GM12865 (cell line): ENCODE results near the gene ADCY1.
"Not testable (repeated sequence)": the region's sequence is repeated elsewhere in the genome, so short reads cannot be mapped to it uniquely, and the experiment has no call there.

Experiments
- DNase-seq: peaks from one replicate; pipeline ENCODE4 v3.0.0; 2010; ENCODE audit warnings: low read depth
- H3K4me3 ChIP-seq: 2 replicates; pipeline ENCODE4 v1.5.1; 2011; ENCODE audit warnings: mild to moderate bottlenecking, low read depth, low read length, control low read depth
- CTCF ChIP-seq: IDR thresholded peaks from 2 replicates; pipeline ENCODE4 v1.5.1; 2011; ENCODE audit warnings: low read length, control low read depth, low read depth, inconsistent platforms; ENCODE audit not compliant: insufficient read depth; ENCODE audit errors: missing control alignments

Gene ADCY1

GRCh38 chr7:45573661-45574415, at the start of gene ADCY1:
TSS of gene ADCY1 (plus strand) at chr7:45574368. CDS start at chr7:45574544, 176 bp downstream.
- TF ChIP-seq CTCF = no peak
- peak within 1 kb of the TSS; percentile 54 for H3K4me3 ChIP-seq
- DNase-seq = peak; percentile 57

- TF ChIP-seq CTCF = no peak
- H3K4me3 ChIP-seq = no peak overlapping the region
- DNase-seq = no peak
Measured at GRCh38 chr7:45524445-45524844, 49.7 kb upstream of the ADCY1 start.

GRCh38 chr7:45525057-45525456, 49.1 kb upstream of the ADCY1 start:
- no peak for DNase-seq
- H3K4me3 ChIP-seq = no peak overlapping the region
- no peak for TF ChIP-seq CTCF

- H3K4me3 ChIP-seq = no peak overlapping the region
- DNase-seq = no peak
- no peak for TF ChIP-seq CTCF
Measured at GRCh38 chr7:45543473-45543872, 30.7 kb upstream of the ADCY1 start.

- not testable (repeated sequence) for H3K4me3 ChIP-seq
- peak; percentile 17 for DNase-seq
Measured at GRCh38 chr7:45545105-45545710, 29.0 kb upstream of the ADCY1 start.

- peak; percentile 43 for DNase-seq
- not testable (repeated sequence) for H3K4me3 ChIP-seq
Measured at GRCh38 chr7:45548917-45549316, 25.3 kb upstream of the ADCY1 start.

- TF ChIP-seq CTCF = no peak
- no peak for DNase-seq
- no peak overlapping the region for H3K4me3 ChIP-seq
Measured at GRCh38 chr7:45563401-45563800, 10.8 kb upstream of the ADCY1 start.

- no peak for DNase-seq
- H3K4me3 ChIP-seq = no peak overlapping the region
- TF ChIP-seq CTCF = no peak
Measured at GRCh38 chr7:45563941-45564461, 10.2 kb upstream of the ADCY1 start.
